ENCODE measurements around the gene TMEM178B. TPM values are rescaled to one million over a fixed set of nuclear protein-coding genes. Genes with fewer than 3 reads are reported as not detected.

Gene TMEM178B
- total RNA-seq, 1 donor from 2014 or later, result 19.7 TPM

GRCh38 chr7:141239661-141240060, 165.8 kb downstream of the TMEM178B start:
- TF ChIP-seq CTCF (conservative IDR thresholded peaks at IDR 0.05), result no peak
- H3K27ac Mint-ChIP-seq (ENCODE audit: unreplicated experiment), result no peak overlapping the region
- no peaks in the 10 kb centered on the region for H3K9me3 Mint-ChIP-seq
- H3K4me1 Mint-ChIP-seq, result peaks cover 11% of the 10 kb centered on the region
- H3K4me3 Mint-ChIP-seq, result no peak overlapping the region
- DNase-seq (ENCODE audit: low read depth, low spot score), result no peak
- no peaks in the 10 kb centered on the region for H3K27me3 Mint-ChIP-seq (ENCODE audit: low read depth)
- no peaks in the 10 kb centered on the region for H3K36me3 Mint-ChIP-seq (ENCODE audit: low read depth)

DNA sequence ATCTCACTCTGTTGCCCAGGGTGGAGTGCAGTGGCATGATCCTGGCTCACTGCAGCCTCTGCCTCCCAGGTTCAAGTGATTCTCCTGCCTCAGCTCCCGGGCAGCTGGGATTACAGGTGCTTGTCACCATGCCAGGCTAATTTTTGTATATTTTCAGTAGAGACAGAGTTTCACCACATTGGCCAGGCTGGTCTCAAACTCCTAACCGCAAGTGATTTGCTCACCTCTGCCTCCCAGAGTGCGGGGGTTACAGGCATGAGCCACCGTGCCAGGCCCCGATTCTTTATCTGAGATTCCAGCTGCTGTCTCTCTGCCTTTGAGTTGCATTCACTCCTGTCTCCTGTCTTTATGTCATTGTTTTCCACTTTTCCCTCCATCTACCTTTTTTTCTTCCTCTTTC, 168.7 kb downstream of the TMEM178B start:
- TF ChIP-seq CTCF (conservative IDR thresholded peaks at IDR 0.05), result no peak
- peaks cover 11% of the 10 kb centered on the region for H3K4me1 Mint-ChIP-seq
- no peak for DNase-seq (ENCODE audit: low read depth, low spot score)
- no peak overlapping the region for H3K27ac Mint-ChIP-seq (ENCODE audit: unreplicated experiment)
- no peaks in the 10 kb centered on the region for H3K27me3 Mint-ChIP-seq (ENCODE audit: low read depth)
- H3K36me3 Mint-ChIP-seq (ENCODE audit: low read depth), result no peaks in the 10 kb centered on the region
- no peak overlapping the region for H3K4me3 Mint-ChIP-seq
- H3K9me3 Mint-ChIP-seq, result no peaks in the 10 kb centered on the region

GRCh38 chr7:141243368-141243767, 169.5 kb downstream of the TMEM178B start:
- no peak overlapping the region for H3K4me3 Mint-ChIP-seq
- no peak for TF ChIP-seq CTCF (conservative IDR thresholded peaks at IDR 0.05)
- peaks cover 11% of the 10 kb centered on the region for H3K4me1 Mint-ChIP-seq
- no peaks in the 10 kb centered on the region for H3K9me3 Mint-ChIP-seq
- no peaks in the 10 kb centered on the region for H3K36me3 Mint-ChIP-seq (ENCODE audit: low read depth)
- peak overlapping the region; percentile 69 for H3K27ac Mint-ChIP-seq (ENCODE audit: unreplicated experiment)
- no peaks in the 10 kb centered on the region for H3K27me3 Mint-ChIP-seq (ENCODE audit: low read depth)
- no peak for DNase-seq (ENCODE audit: low read depth, low spot score)

- no peak overlapping the region for H3K27ac Mint-ChIP-seq (ENCODE audit: unreplicated experiment)
- peaks cover 11% of the 10 kb centered on the region for H3K4me1 Mint-ChIP-seq
- H3K36me3 Mint-ChIP-seq (ENCODE audit: low read depth), result no peaks in the 10 kb centered on the region
- DNase-seq (ENCODE audit: low read depth, low spot score), result no peak
- H3K9me3 Mint-ChIP-seq, result no peaks in the 10 kb centered on the region
- H3K27me3 Mint-ChIP-seq (ENCODE audit: low read depth), result no peaks in the 10 kb centered on the region
- no peak for TF ChIP-seq CTCF (conservative IDR thresholded peaks at IDR 0.05)
- H3K4me3 Mint-ChIP-seq, result no peak overlapping the region
Observed at GRCh38 chr7:141244435-141244834, 170.6 kb downstream of the TMEM178B start.

GRCh38 chr7:141246426-141246825, 172.6 kb downstream of the TMEM178B start:
- Mint-ChIP-seq H3K27me3 (ENCODE audit: low read depth) (no peaks in the 10 kb centered on the region), H3K4me3 (no peak overlapping the region), H3K36me3 (ENCODE audit: low read depth) (no peaks in the 10 kb centered on the region), H3K27ac (ENCODE audit: unreplicated experiment) (no peak overlapping the region), H3K4me1 (peaks cover 11% of the 10 kb centered on the region), H3K9me3 (no peaks in the 10 kb centered on the region)
- TF ChIP-seq CTCF (conservative IDR thresholded peaks at IDR 0.05), result no peak
- no peak for DNase-seq (ENCODE audit: low read depth, low spot score)

DNA sequence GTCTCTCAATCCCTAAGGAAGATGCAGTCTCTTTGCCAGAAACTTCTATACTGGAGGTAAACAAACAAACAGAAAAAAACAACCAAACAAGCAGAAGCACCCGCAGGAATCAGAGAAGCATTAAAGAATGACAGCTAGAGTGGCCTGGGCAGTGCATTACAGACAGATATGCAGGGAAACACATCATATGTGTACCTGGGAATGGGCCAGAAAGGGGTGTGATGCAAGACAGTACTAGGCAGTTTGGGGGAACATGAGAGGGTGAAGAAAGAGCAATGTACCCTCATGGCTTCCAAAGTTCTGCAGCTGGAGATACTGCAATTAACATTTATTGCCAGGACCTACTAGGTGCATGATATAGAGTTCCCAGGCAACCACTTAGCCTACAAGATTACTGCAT, 177.3 kb downstream of the TMEM178B start:
- H3K27ac Mint-ChIP-seq (ENCODE audit: unreplicated experiment), result no peak overlapping the region
- no peak for DNase-seq (ENCODE audit: low read depth, low spot score)
- no peaks in the 10 kb centered on the region for H3K27me3 Mint-ChIP-seq (ENCODE audit: low read depth)
- H3K36me3 Mint-ChIP-seq (ENCODE audit: low read depth), result peaks cover under 1% of the 10 kb centered on the region
- no peak for TF ChIP-seq CTCF (conservative IDR thresholded peaks at IDR 0.05)
- H3K9me3 Mint-ChIP-seq, result peaks cover under 1% of the 10 kb centered on the region
- H3K4me3 Mint-ChIP-seq, result no peak overlapping the region
- H3K4me1 Mint-ChIP-seq, result no peaks in the 10 kb centered on the region
